Measurements from ENCODE around the gene RABGGTB.
"Not testable (repeated sequence)": the region's sequence is repeated elsewhere in the genome, so short reads cannot be mapped to it uniquely, and the experiment has no call there.

The RABGGTB gene

GRCh38 chr1:75795703-75796193 lies 9.7 kb downstream of the RABGGTB start:
- Histone ChIP-seq H3K4me1 (ENCODE audit: control insufficient read depth, insufficient read depth, low read length) (no peaks in the 10 kb centered on the region), H3K9me3 (ENCODE audit: control insufficient read depth, insufficient read depth, low read depth, low read length) (no peaks in the 10 kb centered on the region), H3K4me3 (ENCODE audit: low read depth, low read length) (no peak overlapping the region), H3K27ac (ENCODE audit: low read depth, low read length) (no peak overlapping the region), H3K9ac (ENCODE audit: low read length) (no peak overlapping the region), H3K27me3 (ENCODE audit: control insufficient read depth, insufficient read depth, low read length) (no peaks in the 10 kb centered on the region), H3K36me3 (ENCODE audit: control insufficient read depth, insufficient read depth, low read length) (peaks cover 76% of the 10 kb centered on the region)

GRCh38 chr1:75796376-75797272 lies 10.6 kb downstream of the RABGGTB start, which contains the start of gene MSH4:
TSS of gene MSH4 (plus strand) at chr1:75796882. CDS start at chr1:75796986, 104 bp downstream.
- Histone ChIP-seq H3K9me3 (ENCODE audit: control insufficient read depth, insufficient read depth, low read depth, low read length) (no peaks in the 10 kb centered on the region), H3K4me3 (ENCODE audit: low read depth, low read length) (no peak within 1 kb of the TSS), H3K4me1 (ENCODE audit: control insufficient read depth, insufficient read depth, low read length) (no peaks in the 10 kb centered on the region), H3K9ac (ENCODE audit: low read length) (no peak within 1 kb of the TSS), H3K36me3 (ENCODE audit: control insufficient read depth, insufficient read depth, low read length) (peaks cover 68% of the 10 kb centered on the region), H3K27me3 (ENCODE audit: control insufficient read depth, insufficient read depth, low read length) (no peaks in the 10 kb centered on the region), H3K27ac (ENCODE audit: low read depth, low read length) (no peak within 1 kb of the TSS)

- Histone ChIP-seq H3K4me3 (ENCODE audit: low read depth, low read length) (no peak overlapping the region), H3K36me3 (ENCODE audit: control insufficient read depth, insufficient read depth, low read length) (peaks cover 62% of the 10 kb centered on the region), H3K9ac (ENCODE audit: low read length) (no peak overlapping the region), H3K9me3 (ENCODE audit: control insufficient read depth, insufficient read depth, low read depth, low read length) (no peaks in the 10 kb centered on the region), H3K4me1 (ENCODE audit: control insufficient read depth, insufficient read depth, low read length) (no peaks in the 10 kb centered on the region), H3K27me3 (ENCODE audit: control insufficient read depth, insufficient read depth, low read length) (no peaks in the 10 kb centered on the region), H3K27ac (ENCODE audit: low read depth, low read length) (no peak overlapping the region)
Measured at GRCh38 chr1:75797273-75797588, 11.2 kb downstream of the RABGGTB start.

- peaks cover 57% of the 10 kb centered on the region for H3K36me3 ChIP-seq (ENCODE audit: control insufficient read depth, insufficient read depth, low read length)
- H3K9ac ChIP-seq (ENCODE audit: low read length), result no peak overlapping the region
- no peaks in the 10 kb centered on the region for H3K27me3 ChIP-seq (ENCODE audit: control insufficient read depth, insufficient read depth, low read length)
- no peaks in the 10 kb centered on the region for H3K4me1 ChIP-seq (ENCODE audit: control insufficient read depth, insufficient read depth, low read length)
- no peak overlapping the region for H3K4me3 ChIP-seq (ENCODE audit: low read depth, low read length)
- H3K27ac ChIP-seq (ENCODE audit: low read depth, low read length), result no peak overlapping the region
- no peaks in the 10 kb centered on the region for H3K9me3 ChIP-seq (ENCODE audit: control insufficient read depth, insufficient read depth, low read depth, low read length)
Measured at GRCh38 chr1:75797606-75798216, 11.7 kb downstream of the RABGGTB start.

- not testable (repeated sequence) for H3K9me3 ChIP-seq (ENCODE audit: control insufficient read depth, insufficient read depth, low read depth, low read length); H3K9ac ChIP-seq (ENCODE audit: low read length); H3K27ac ChIP-seq (ENCODE audit: low read depth, low read length); H3K27me3 ChIP-seq (ENCODE audit: control insufficient read depth, insufficient read depth, low read length); H3K4me1 ChIP-seq (ENCODE audit: control insufficient read depth, insufficient read depth, low read length); H3K4me3 ChIP-seq (ENCODE audit: low read depth, low read length)
- H3K36me3 ChIP-seq (ENCODE audit: control insufficient read depth, insufficient read depth, low read length), result peaks cover 20% of the 10 kb centered on the region
Measured at GRCh38 chr1:75801480-75801879, 15.4 kb downstream of the RABGGTB start.

- no peak overlapping the region for H3K4me3 ChIP-seq (ENCODE audit: low read depth, low read length)
- H3K4me1 ChIP-seq (ENCODE audit: control insufficient read depth, insufficient read depth, low read length), result no peaks in the 10 kb centered on the region
- H3K36me3 ChIP-seq (ENCODE audit: control insufficient read depth, insufficient read depth, low read length), result no peaks in the 10 kb centered on the region
- no peaks in the 10 kb centered on the region for H3K27me3 ChIP-seq (ENCODE audit: control insufficient read depth, insufficient read depth, low read length)
- H3K9ac ChIP-seq (ENCODE audit: low read length), result no peak overlapping the region
- H3K27ac ChIP-seq (ENCODE audit: low read depth, low read length), result no peak overlapping the region
- H3K9me3 ChIP-seq (ENCODE audit: control insufficient read depth, insufficient read depth, low read depth, low read length), result no peaks in the 10 kb centered on the region
Measured at GRCh38 chr1:75808921-75809320, 22.9 kb downstream of the RABGGTB start.

- H3K36me3 ChIP-seq (ENCODE audit: control insufficient read depth, insufficient read depth, low read length); H3K9me3 ChIP-seq (ENCODE audit: control insufficient read depth, insufficient read depth, low read depth, low read length); H3K9ac ChIP-seq (ENCODE audit: low read length); H3K27me3 ChIP-seq (ENCODE audit: control insufficient read depth, insufficient read depth, low read length); H3K27ac ChIP-seq (ENCODE audit: low read depth, low read length); H3K4me3 ChIP-seq (ENCODE audit: low read depth, low read length); H3K4me1 ChIP-seq (ENCODE audit: control insufficient read depth, insufficient read depth, low read length): not testable (repeated sequence)
Measured at GRCh38 chr1:75810113-75810512, 24.1 kb downstream of the RABGGTB start.

GRCh38 chr1:75811211-75811981 lies 25.3 kb downstream of the RABGGTB start:
- Histone ChIP-seq H3K36me3 (ENCODE audit: control insufficient read depth, insufficient read depth, low read length) (no peaks in the 10 kb centered on the region), H3K27me3 (ENCODE audit: control insufficient read depth, insufficient read depth, low read length) (no peaks in the 10 kb centered on the region), H3K4me1 (ENCODE audit: control insufficient read depth, insufficient read depth, low read length) (no peaks in the 10 kb centered on the region), H3K4me3 (ENCODE audit: low read depth, low read length) (no peak overlapping the region), H3K27ac (ENCODE audit: low read depth, low read length) (no peak overlapping the region), H3K9ac (ENCODE audit: low read length) (no peak overlapping the region), H3K9me3 (ENCODE audit: control insufficient read depth, insufficient read depth, low read depth, low read length) (no peaks in the 10 kb centered on the region)

- Histone ChIP-seq H3K4me1 (ENCODE audit: control insufficient read depth, insufficient read depth, low read length) (no peaks in the 10 kb centered on the region), H3K27ac (ENCODE audit: low read depth, low read length) (no peak overlapping the region), H3K9me3 (ENCODE audit: control insufficient read depth, insufficient read depth, low read depth, low read length) (no peaks in the 10 kb centered on the region), H3K27me3 (ENCODE audit: control insufficient read depth, insufficient read depth, low read length) (no peaks in the 10 kb centered on the region), H3K4me3 (ENCODE audit: low read depth, low read length) (no peak overlapping the region), H3K9ac (ENCODE audit: low read length) (no peak overlapping the region), H3K36me3 (ENCODE audit: control insufficient read depth, insufficient read depth, low read length) (no peaks in the 10 kb centered on the region)
Measured at GRCh38 chr1:75812065-75812464, 26.0 kb downstream of the RABGGTB start.

- H3K27me3 ChIP-seq (ENCODE audit: control insufficient read depth, insufficient read depth, low read length); H3K4me3 ChIP-seq (ENCODE audit: low read depth, low read length); H3K27ac ChIP-seq (ENCODE audit: low read depth, low read length); H3K9ac ChIP-seq (ENCODE audit: low read length); H3K36me3 ChIP-seq (ENCODE audit: control insufficient read depth, insufficient read depth, low read length); H3K9me3 ChIP-seq (ENCODE audit: control insufficient read depth, insufficient read depth, low read depth, low read length); H3K4me1 ChIP-seq (ENCODE audit: control insufficient read depth, insufficient read depth, low read length): not testable (repeated sequence)
Measured at GRCh38 chr1:75823596-75823995, 37.5 kb downstream of the RABGGTB start.
